GM12878 (cell line): ENCODE measurements around the gene PDZD7. TPM values are rescaled to one million over a fixed set of nuclear protein-coding genes. Genes with fewer than 3 reads are reported as not detected.

Experiments
- CBX5 ChIP-seq: sonication (generic); IDR thresholded peaks from 2 replicates; pipeline ENCODE4 v1.6.1; 2016; ENCODE audit warnings: low read depth, moderate library complexity, mild to moderate bottlenecking, inconsistent platforms
- DPF2 ChIP-seq: fragments of 450-650 bp; IDR thresholded peaks from 2 replicates; pipeline ENCODE4 v1.6.1; 2017; ENCODE audit warnings: mild to moderate bottlenecking
- ESRRA ChIP-seq: IDR thresholded peaks from 2 replicates; pipeline ENCODE4 v1.6.1; 2012; ENCODE audit warnings: mild to moderate bottlenecking, low read length, improper control_type of control experiment
- HCFC1 ChIP-seq: fragments of 150-350 bp; IDR thresholded peaks from 2 replicates; pipeline ENCODE4 v1.6.1; 2014; ENCODE audit warnings: low read length
- IKZF1 ChIP-seq: fragments of 450-650 bp; conservative IDR thresholded peaks from 2 replicates; pipeline ENCODE4 v1.6.1; 2017; ENCODE audit warnings: antibody characterized with exemption, mild to moderate bottlenecking
- IKZF2 ChIP-seq, 2 experiments: fragments of 450-650 bp; IDR thresholded peaks; 2 replicates each; pipeline ENCODE4 v1.6.1; 2017; ENCODE audit warnings: mild to moderate bottlenecking in 2 of 2, moderate library complexity in 2 of 2
- MEF2B ChIP-seq: fragments of 450-650 bp; IDR thresholded peaks from 2 replicates; pipeline ENCODE4 v1.6.1; 2018; ENCODE audit warnings: mild to moderate bottlenecking, moderate library complexity; ENCODE audit not compliant: partially characterized antibody, poor library complexity, severe bottlenecking
- MTA2 ChIP-seq: fragments of 450-650 bp; IDR thresholded peaks from 2 replicates; pipeline ENCODE4 v1.6.1; 2016; ENCODE audit warnings: low read depth, mild to moderate bottlenecking, moderate library complexity
- MXI1 ChIP-seq: fragments of 150-350 bp; IDR thresholded peaks from 2 replicates; pipeline ENCODE4 v1.6.1; 2011; ENCODE audit warnings: low read depth, mild to moderate bottlenecking, inconsistent platforms, low read length, improper control_type of control experiment
- NBN ChIP-seq: fragments of 450-650 bp; IDR thresholded peaks from 2 replicates; pipeline ENCODE4 v1.6.1; 2016
- PAX8 ChIP-seq: fragments of 450-650 bp; IDR thresholded peaks from 2 replicates; pipeline ENCODE4 v1.6.1; 2017; ENCODE audit warnings: mild to moderate bottlenecking, moderate library complexity
- POLR2A ChIP-seq: IDR thresholded peaks from 2 replicates; pipeline ENCODE4 v1.6.1; 2011; ENCODE audit warnings: low read depth, mild to moderate bottlenecking, low read length
- RAD51 ChIP-seq: fragments of 450-650 bp; IDR thresholded peaks from 2 replicates; pipeline ENCODE4 v1.6.1; 2016; ENCODE audit warnings: moderate library complexity, mild to moderate bottlenecking, inconsistent platforms
- RBBP5 ChIP-seq: fragments of 200-600 bp; sonication (generic); conservative IDR thresholded peaks from 2 replicates; pipeline ENCODE4 v1.6.1; 2016
- RFX5 ChIP-seq: IDR thresholded peaks from 2 replicates; pipeline ENCODE4 v1.6.1; 2011; ENCODE audit warnings: low read depth, low read length, improper control_type of control experiment
- RUNX3 ChIP-seq: IDR thresholded peaks from 2 replicates; pipeline ENCODE4 v1.6.1; 2012; ENCODE audit warnings: low read length, inconsistent platforms
- SMAD5 ChIP-seq: IDR thresholded peaks from 2 replicates; pipeline ENCODE4 v1.6.1; 2016; ENCODE audit warnings: antibody characterized with exemption, low read depth
- SPI1 ChIP-seq: IDR thresholded peaks from 2 replicates; pipeline ENCODE4 v1.6.1; 2011; ENCODE audit warnings: low read depth, mild to moderate bottlenecking, low read length, moderate library complexity, borderline replicate concordance; ENCODE audit not compliant: insufficient read depth
- SREBF1 ChIP-seq: IDR thresholded peaks from 2 replicates; pipeline ENCODE4 v1.6.1; 2012; ENCODE audit warnings: mild to moderate bottlenecking, low read length
- ZNF24 ChIP-seq: fragments of 450-650 bp; IDR thresholded peaks from 2 replicates; pipeline ENCODE4 v1.6.1; 2017; ENCODE audit warnings: antibody characterized with exemption, mild to moderate bottlenecking
- polyA plus RNA-seq, 11 experiments: library from polyadenylated mRNA; depleted of rRNA in 4 of 11; unstranded in 6 of 11; stranded (reverse) in 5 of 11; fragments of >200 nt; fragmentation: Nextera tagmentation in 4 of 11; fragmentation: Illumina TruSeq in 1 of 11; extraction: Ambion mirVana in 4 of 11; extraction: Trizol in 1 of 11; gene quantifications; 1 replicate in 1 of 11; 2 replicates in 10 of 11; pipeline versions ENCODE4 v1.2.1 to v1.2.3, GENCODE V29; 2011 to 2016; ENCODE audit warnings: inconsistent platforms in 2 of 11, missing spikeins in 2 of 11, low read depth in 1 of 11
- total RNA-seq, 4 experiments: library from RNA; depleted of rRNA in 3 of 4; stranded (reverse); fragments of >200 nt in 3 of 4; fragmentation: Illumina TruSeq in 1 of 4; extraction: Trizol in 1 of 4; gene quantifications; 2 replicates each; pipeline versions ENCODE4 v1.2.1 to v1.2.3, GENCODE V29; 2013 to 2021
- TF ChIP-seq, protein P1 (sequence below): fragments of 450-650 bp; IDR thresholded peaks from 2 replicates; pipeline ENCODE4 v1.6.1; 2014; ENCODE audit warnings: mild to moderate bottlenecking
- TF ChIP-seq, protein P2 (sequence below): fragments of 450-650 bp; IDR thresholded peaks from 2 replicates; pipeline ENCODE4 v1.6.1; 2017; ENCODE audit warnings: mild to moderate bottlenecking, moderate library complexity
- TF ChIP-seq, protein P3 (sequence below): fragments of 450-650 bp; IDR thresholded peaks from 2 replicates; pipeline ENCODE4 v1.6.1; 2017; ENCODE audit warnings: low read depth, mild to moderate bottlenecking, moderate library complexity
- TF ChIP-seq, protein P4 (sequence below): IDR thresholded peaks from 2 replicates; pipeline ENCODE4 v1.6.1; 2012; ENCODE audit warnings: low read depth, low read length, improper control_type of control experiment
- TF ChIP-seq, protein P5 (sequence below): fragments of 450-650 bp; IDR thresholded peaks from 2 replicates; pipeline ENCODE4 v1.6.1; 2016; ENCODE audit warnings: mild to moderate bottlenecking

The PDZD7 gene
- total and polyA plus RNA-seq, 10 of the 15 experiments (the other 5 are each of a cell fraction or from before 2014, with no cell fraction given): 0.01 to 0.20 (median 0.03) TPM; not detected in 7

DNA sequence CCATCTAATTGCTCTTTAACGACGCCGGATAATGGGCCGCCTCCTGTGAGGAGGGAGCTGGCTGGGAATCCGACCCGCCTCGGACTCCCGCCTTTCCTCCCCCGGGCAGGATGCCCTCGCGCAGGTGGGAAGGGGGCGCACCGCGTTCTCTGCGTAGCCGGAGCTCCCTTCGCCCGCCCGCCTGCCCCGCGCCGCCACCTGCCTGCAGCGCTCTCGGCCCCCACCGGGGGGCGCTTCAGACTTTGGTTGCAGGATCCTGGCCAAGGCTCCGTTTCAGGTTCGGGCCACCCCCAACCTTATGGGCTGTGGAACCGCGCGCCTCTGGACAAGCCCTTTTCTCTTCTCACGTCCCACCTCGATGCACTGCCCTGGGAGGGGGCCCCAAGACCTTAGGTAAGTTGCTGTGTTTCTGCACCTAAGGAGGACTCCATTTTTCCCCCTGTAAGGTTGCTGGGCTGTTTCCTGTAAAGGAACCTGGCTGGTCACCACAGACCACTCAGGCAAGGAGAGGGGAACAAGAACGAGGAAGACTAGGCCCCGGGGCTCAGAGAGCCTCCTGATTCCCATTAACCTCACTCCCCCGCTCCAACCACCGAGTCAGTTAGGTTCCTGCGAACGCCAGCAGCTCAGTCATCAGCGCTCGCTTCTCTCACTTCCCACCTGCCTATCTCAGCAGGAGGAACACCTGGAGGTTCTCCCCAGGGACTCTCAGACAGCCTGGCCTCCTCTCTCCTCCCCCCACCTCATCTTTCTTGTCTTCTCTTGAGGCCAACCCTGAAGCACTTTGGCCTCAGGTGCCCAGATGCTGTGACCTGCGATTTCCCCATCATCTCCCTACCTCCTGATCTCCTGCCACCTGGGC, 19.5 kb upstream of the PDZD7 start (continued):
- TF ChIP-seq, protein P1, sequence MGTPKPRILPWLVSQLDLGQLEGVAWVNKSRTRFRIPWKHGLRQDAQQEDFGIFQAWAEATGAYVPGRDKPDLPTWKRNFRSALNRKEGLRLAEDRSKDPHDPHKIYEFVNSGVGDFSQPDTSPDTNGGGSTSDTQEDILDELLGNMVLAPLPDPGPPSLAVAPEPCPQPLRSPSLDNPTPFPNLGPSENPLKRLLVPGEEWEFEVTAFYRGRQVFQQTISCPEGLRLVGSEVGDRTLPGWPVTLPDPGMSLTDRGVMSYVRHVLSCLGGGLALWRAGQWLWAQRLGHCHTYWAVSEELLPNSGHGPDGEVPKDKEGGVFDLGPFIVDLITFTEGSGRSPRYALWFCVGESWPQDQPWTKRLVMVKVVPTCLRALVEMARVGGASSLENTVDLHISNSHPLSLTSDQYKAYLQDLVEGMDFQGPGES: no peak
- no peak for TF ChIP-seq IKZF2 (IDR thresholded peaks at IDR 0.05)
- no peak for TF ChIP-seq CBX5
- no peak for TF ChIP-seq SPI1
- no peak for TF ChIP-seq NBN
- no peak for TF ChIP-seq HCFC1
- no peak for TF ChIP-seq DPF2
- TF ChIP-seq, protein P2, sequence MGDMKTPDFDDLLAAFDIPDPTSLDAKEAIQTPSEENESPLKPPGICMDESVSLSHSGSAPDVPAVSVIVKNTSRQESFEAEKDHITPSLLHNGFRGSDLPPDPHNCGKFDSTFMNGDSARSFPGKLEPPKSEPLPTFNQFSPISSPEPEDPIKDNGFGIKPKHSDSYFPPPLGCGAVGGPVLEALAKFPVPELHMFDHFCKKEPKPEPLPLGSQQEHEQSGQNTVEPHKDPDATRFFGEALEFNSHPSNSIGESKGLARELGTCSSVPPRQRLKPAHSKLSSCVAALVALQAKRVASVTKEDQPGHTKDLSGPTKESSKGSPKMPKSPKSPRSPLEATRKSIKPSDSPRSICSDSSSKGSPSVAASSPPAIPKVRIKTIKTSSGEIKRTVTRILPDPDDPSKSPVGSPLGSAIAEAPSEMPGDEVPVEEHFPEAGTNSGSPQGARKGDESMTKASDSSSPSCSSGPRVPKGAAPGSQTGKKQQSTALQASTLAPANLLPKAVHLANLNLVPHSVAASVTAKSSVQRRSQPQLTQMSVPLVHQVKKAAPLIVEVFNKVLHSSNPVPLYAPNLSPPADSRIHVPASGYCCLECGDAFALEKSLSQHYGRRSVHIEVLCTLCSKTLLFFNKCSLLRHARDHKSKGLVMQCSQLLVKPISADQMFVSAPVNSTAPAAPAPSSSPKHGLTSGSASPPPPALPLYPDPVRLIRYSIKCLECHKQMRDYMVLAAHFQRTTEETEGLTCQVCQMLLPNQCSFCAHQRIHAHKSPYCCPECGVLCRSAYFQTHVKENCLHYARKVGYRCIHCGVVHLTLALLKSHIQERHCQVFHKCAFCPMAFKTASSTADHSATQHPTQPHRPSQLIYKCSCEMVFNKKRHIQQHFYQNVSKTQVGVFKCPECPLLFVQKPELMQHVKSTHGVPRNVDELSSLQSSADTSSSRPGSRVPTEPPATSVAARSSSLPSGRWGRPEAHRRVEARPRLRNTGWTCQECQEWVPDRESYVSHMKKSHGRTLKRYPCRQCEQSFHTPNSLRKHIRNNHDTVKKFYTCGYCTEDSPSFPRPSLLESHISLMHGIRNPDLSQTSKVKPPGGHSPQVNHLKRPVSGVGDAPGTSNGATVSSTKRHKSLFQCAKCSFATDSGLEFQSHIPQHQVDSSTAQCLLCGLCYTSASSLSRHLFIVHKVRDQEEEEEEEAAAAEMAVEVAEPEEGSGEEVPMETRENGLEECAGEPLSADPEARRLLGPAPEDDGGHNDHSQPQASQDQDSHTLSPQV: no peak
- TF ChIP-seq PAX8: no peak
- TF ChIP-seq, protein P3, sequence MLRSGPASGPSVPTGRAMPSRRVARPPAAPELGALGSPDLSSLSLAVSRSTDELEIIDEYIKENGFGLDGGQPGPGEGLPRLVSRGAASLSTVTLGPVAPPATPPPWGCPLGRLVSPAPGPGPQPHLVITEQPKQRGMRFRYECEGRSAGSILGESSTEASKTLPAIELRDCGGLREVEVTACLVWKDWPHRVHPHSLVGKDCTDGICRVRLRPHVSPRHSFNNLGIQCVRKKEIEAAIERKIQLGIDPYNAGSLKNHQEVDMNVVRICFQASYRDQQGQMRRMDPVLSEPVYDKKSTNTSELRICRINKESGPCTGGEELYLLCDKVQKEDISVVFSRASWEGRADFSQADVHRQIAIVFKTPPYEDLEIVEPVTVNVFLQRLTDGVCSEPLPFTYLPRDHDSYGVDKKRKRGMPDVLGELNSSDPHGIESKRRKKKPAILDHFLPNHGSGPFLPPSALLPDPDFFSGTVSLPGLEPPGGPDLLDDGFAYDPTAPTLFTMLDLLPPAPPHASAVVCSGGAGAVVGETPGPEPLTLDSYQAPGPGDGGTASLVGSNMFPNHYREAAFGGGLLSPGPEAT: no peak
- TF ChIP-seq ESRRA: no peak
- no peak for TF ChIP-seq MEF2B
- TF ChIP-seq IKZF1: peak; percentile 26; the same call in 1 of the 2 replicates
- no peak for TF ChIP-seq SREBF1
- TF ChIP-seq RBBP5: no peak
- no peak for TF ChIP-seq MTA2
- no peak for TF ChIP-seq RAD51
- no peak for TF ChIP-seq POLR2A
- no peak for TF ChIP-seq RUNX3
- TF ChIP-seq, protein P4, sequence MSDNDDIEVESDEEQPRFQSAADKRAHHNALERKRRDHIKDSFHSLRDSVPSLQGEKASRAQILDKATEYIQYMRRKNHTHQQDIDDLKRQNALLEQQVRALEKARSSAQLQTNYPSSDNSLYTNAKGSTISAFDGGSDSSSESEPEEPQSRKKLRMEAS: no peak
- TF ChIP-seq ZNF24: no peak
- no peak for TF ChIP-seq RFX5
- TF ChIP-seq SMAD5: no peak
- TF ChIP-seq MXI1: 0 out of 2 replicates have a peak, but pooled peaks have one; percentile 37
- TF ChIP-seq, protein P5, sequence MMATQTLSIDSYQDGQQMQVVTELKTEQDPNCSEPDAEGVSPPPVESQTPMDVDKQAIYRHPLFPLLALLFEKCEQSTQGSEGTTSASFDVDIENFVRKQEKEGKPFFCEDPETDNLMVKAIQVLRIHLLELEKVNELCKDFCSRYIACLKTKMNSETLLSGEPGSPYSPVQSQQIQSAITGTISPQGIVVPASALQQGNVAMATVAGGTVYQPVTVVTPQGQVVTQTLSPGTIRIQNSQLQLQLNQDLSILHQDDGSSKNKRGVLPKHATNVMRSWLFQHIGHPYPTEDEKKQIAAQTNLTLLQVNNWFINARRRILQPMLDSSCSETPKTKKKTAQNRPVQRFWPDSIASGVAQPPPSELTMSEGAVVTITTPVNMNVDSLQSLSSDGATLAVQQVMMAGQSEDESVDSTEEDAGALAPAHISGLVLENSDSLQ: no peak
